ENCODE results near the gene RGCC. TPM values are rescaled to one million over a fixed set of nuclear protein-coding genes. Genes with fewer than 3 reads are reported as not detected.

The RGCC gene
- polyA plus RNA-seq, 1 donor: 11.0 TPM

- Histone ChIP-seq H3K9me3 (ENCODE audit: control insufficient read depth, low read depth, low read length) (no peaks in the 10 kb centered on the region), H3K4me3 (ENCODE audit: low read length) (no peak overlapping the region), H3K27me3 (ENCODE audit: control insufficient read depth, insufficient read depth, low read length) (no peaks in the 10 kb centered on the region), H3K27ac (ENCODE audit: low read length) (no peak overlapping the region), H3K36me3 (ENCODE audit: control insufficient read depth, insufficient read depth, low read length) (no peaks in the 10 kb centered on the region), H3K4me1 (ENCODE audit: control insufficient read depth, insufficient read depth, low read length) (no peaks in the 10 kb centered on the region)
- no peak for DNase-seq
- 87% methylated on average over 1 of the region's 1 CpG for WGBS (ENCODE audit: insufficient coverage, low lambda C conversion rate)
These were observed 54.5 kb downstream of the RGCC start for GRCh38 chr13:41511827-41512226.

- DNase-seq: no peak
- Histone ChIP-seq H3K4me1 (ENCODE audit: control insufficient read depth, insufficient read depth, low read length) (no peaks in the 10 kb centered on the region), H3K27ac (ENCODE audit: low read length) (no peak overlapping the region), H3K4me3 (ENCODE audit: low read length) (no peak overlapping the region), H3K36me3 (ENCODE audit: control insufficient read depth, insufficient read depth, low read length) (no peaks in the 10 kb centered on the region), H3K9me3 (ENCODE audit: control insufficient read depth, low read depth, low read length) (no peaks in the 10 kb centered on the region), H3K27me3 (ENCODE audit: control insufficient read depth, insufficient read depth, low read length) (no peaks in the 10 kb centered on the region)
- WGBS (ENCODE audit: insufficient coverage, low lambda C conversion rate): 100% methylated on average over 1 of the region's 9 CpGs
These were observed 55.1 kb downstream of the RGCC start for GRCh38 chr13:41512441-41512840.

GRCh38 chr13:41513600-41513999, 56.2 kb downstream of the RGCC start:
- no peak overlapping the region for H3K27ac ChIP-seq (ENCODE audit: low read length)
- no peaks in the 10 kb centered on the region for H3K36me3 ChIP-seq (ENCODE audit: control insufficient read depth, insufficient read depth, low read length)
- no peak overlapping the region for H3K4me3 ChIP-seq (ENCODE audit: low read length)
- H3K4me1 ChIP-seq (ENCODE audit: control insufficient read depth, insufficient read depth, low read length): no peaks in the 10 kb centered on the region
- no peaks in the 10 kb centered on the region for H3K9me3 ChIP-seq (ENCODE audit: control insufficient read depth, low read depth, low read length)
- no CpG with 5 or more reads among the region's 11 CpGs for WGBS (ENCODE audit: insufficient coverage, low lambda C conversion rate)
- DNase-seq: no peak
- no peaks in the 10 kb centered on the region for H3K27me3 ChIP-seq (ENCODE audit: control insufficient read depth, insufficient read depth, low read length)

- H3K36me3 ChIP-seq (ENCODE audit: control insufficient read depth, insufficient read depth, low read length): no peaks in the 10 kb centered on the region
- H3K9me3 ChIP-seq (ENCODE audit: control insufficient read depth, low read depth, low read length): no peaks in the 10 kb centered on the region
- H3K27me3 ChIP-seq (ENCODE audit: control insufficient read depth, insufficient read depth, low read length): no peaks in the 10 kb centered on the region
- no peak for DNase-seq
- H3K4me1 ChIP-seq (ENCODE audit: control insufficient read depth, insufficient read depth, low read length): no peaks in the 10 kb centered on the region
- H3K27ac ChIP-seq (ENCODE audit: low read length): no peak overlapping the region
- no peak overlapping the region for H3K4me3 ChIP-seq (ENCODE audit: low read length)
- WGBS (ENCODE audit: insufficient coverage, low lambda C conversion rate): no CpG with 5 or more reads among the region's 7 CpGs
These were observed 57.6 kb downstream of the RGCC start for GRCh38 chr13:41514853-41515395.

- Histone ChIP-seq H3K4me1 (ENCODE audit: control insufficient read depth, insufficient read depth, low read length) (no peaks in the 10 kb centered on the region), H3K4me3 (ENCODE audit: low read length) (no peak overlapping the region), H3K27me3 (ENCODE audit: control insufficient read depth, insufficient read depth, low read length) (peaks cover 4% of the 10 kb centered on the region), H3K27ac (ENCODE audit: low read length) (no peak overlapping the region), H3K36me3 (ENCODE audit: control insufficient read depth, insufficient read depth, low read length) (no peaks in the 10 kb centered on the region), H3K9me3 (ENCODE audit: control insufficient read depth, low read depth, low read length) (no peaks in the 10 kb centered on the region)
- DNase-seq: no peak
- no CpG with 5 or more reads among the region's 15 CpGs for WGBS (ENCODE audit: insufficient coverage, low lambda C conversion rate)
These were observed 58.3 kb downstream of the RGCC start for GRCh38 chr13:41515491-41516139.

- no peak overlapping the region for H3K4me3 ChIP-seq (ENCODE audit: low read length)
- H3K27ac ChIP-seq (ENCODE audit: low read length): no peak overlapping the region
- no peaks in the 10 kb centered on the region for H3K9me3 ChIP-seq (ENCODE audit: control insufficient read depth, low read depth, low read length)
- WGBS (ENCODE audit: insufficient coverage, low lambda C conversion rate): no CpG with 5 or more reads among the region's 3 CpGs
- H3K4me1 ChIP-seq (ENCODE audit: control insufficient read depth, insufficient read depth, low read length): no peaks in the 10 kb centered on the region
- H3K36me3 ChIP-seq (ENCODE audit: control insufficient read depth, insufficient read depth, low read length): no peaks in the 10 kb centered on the region
- H3K27me3 ChIP-seq (ENCODE audit: control insufficient read depth, insufficient read depth, low read length): peaks cover 8% of the 10 kb centered on the region
- DNase-seq: no peak
These were observed 58.8 kb downstream of the RGCC start for GRCh38 chr13:41516166-41516565.

GRCh38 chr13:41516760-41517159, 59.4 kb downstream of the RGCC start:
- H3K27me3 ChIP-seq (ENCODE audit: control insufficient read depth, insufficient read depth, low read length): peaks cover 8% of the 10 kb centered on the region
- no peaks in the 10 kb centered on the region for H3K9me3 ChIP-seq (ENCODE audit: control insufficient read depth, low read depth, low read length)
- WGBS (ENCODE audit: insufficient coverage, low lambda C conversion rate): 100% methylated on average over 2 of the region's 4 CpGs
- H3K4me1 ChIP-seq (ENCODE audit: control insufficient read depth, insufficient read depth, low read length): no peaks in the 10 kb centered on the region
- no peak overlapping the region for H3K27ac ChIP-seq (ENCODE audit: low read length)
- no peaks in the 10 kb centered on the region for H3K36me3 ChIP-seq (ENCODE audit: control insufficient read depth, insufficient read depth, low read length)
- DNase-seq: no peak
- H3K4me3 ChIP-seq (ENCODE audit: low read length): no peak overlapping the region

- Histone ChIP-seq H3K27me3 (ENCODE audit: control insufficient read depth, insufficient read depth, low read length) (peaks cover 8% of the 10 kb centered on the region), H3K9me3 (ENCODE audit: control insufficient read depth, low read depth, low read length) (no peaks in the 10 kb centered on the region), H3K36me3 (ENCODE audit: control insufficient read depth, insufficient read depth, low read length) (no peaks in the 10 kb centered on the region), H3K27ac (ENCODE audit: low read length) (no peak overlapping the region), H3K4me3 (ENCODE audit: low read length) (no peak overlapping the region), H3K4me1 (ENCODE audit: control insufficient read depth, insufficient read depth, low read length) (no peaks in the 10 kb centered on the region)
- WGBS (ENCODE audit: insufficient coverage, low lambda C conversion rate): no CpG with 5 or more reads among the region's 7 CpGs
- DNase-seq: no peak
These were observed 62.8 kb downstream of the RGCC start for GRCh38 chr13:41520016-41520659.

Other genes starting within 250 kb of the RGCC start
- 18.6 TPM for gene MTRF1, start 194.0 kb upstream of the RGCC start, polyA plus RNA-seq
- gene NAA16, start 146.3 kb upstream of the RGCC start, polyA plus RNA-seq: 23.9 TPM

Measured in large intestine (tissue), 3 donors.